DOHH2 (cell line): ENCODE results near the gene CADPS2.

Source experiments
- H3F3A ChIP-seq: fragments of 200-600 bp; sonication (generic), shearing (Covaris generic); 2 replicates; pipeline ENCODE4 v1.6.0; 2016; ENCODE audit warnings: antibody characterized with exemption, mild to moderate bottlenecking; ENCODE audit not compliant: control insufficient read depth, insufficient read depth
- H3K27ac ChIP-seq: fragments of 200-600 bp; sonication (generic); 2 replicates; pipeline ENCODE4 v1.5.1; 2014; ENCODE audit warnings: low read depth, mild to moderate bottlenecking, low read length, moderate library complexity
- H3K27me3 ChIP-seq: fragments of 200-600 bp; sonication (generic); 2 replicates; pipeline ENCODE4 v1.6.1; 2014; ENCODE audit warnings: mild to moderate bottlenecking, low read length, mixed read lengths; ENCODE audit not compliant: control insufficient read depth
- H3K36me3 ChIP-seq: fragments of 200-600 bp; sonication (generic); 2 replicates; pipeline ENCODE4 v1.6.1; 2014; ENCODE audit warnings: mild to moderate bottlenecking, low read length, moderate library complexity, mixed read lengths; ENCODE audit not compliant: control insufficient read depth
- H3K4me1 ChIP-seq: fragments of 200-600 bp; sonication (generic); 2 replicates; pipeline ENCODE4 v1.6.1; 2014; ENCODE audit warnings: mild to moderate bottlenecking, low read length, mixed read lengths; ENCODE audit not compliant: control insufficient read depth
- H3K4me2 ChIP-seq: fragments of 200-600 bp; sonication (generic); 2 replicates; pipeline ENCODE4 v1.6.0; 2014; ENCODE audit warnings: mild to moderate bottlenecking, low read length, moderate library complexity
- H3K4me3 ChIP-seq: fragments of 200-600 bp; sonication (generic); 2 replicates; pipeline ENCODE4 v1.5.1; 2014; ENCODE audit warnings: mild to moderate bottlenecking, low read length, mixed read lengths
- H3K79me2 ChIP-seq: fragments of 200-600 bp; sonication (generic); 2 replicates; pipeline ENCODE4 v1.6.1; 2014; ENCODE audit warnings: mild to moderate bottlenecking, low read length, mixed read lengths; ENCODE audit not compliant: control insufficient read depth
- H3K9me2 ChIP-seq: fragments of 200-600 bp; sonication (generic); replicated peaks from 2 replicates; pipeline ENCODE4 v1.6.1; 2014; ENCODE audit warnings: mild to moderate bottlenecking, low read length, mixed read lengths; ENCODE audit not compliant: control insufficient read depth
- H3K9me3 ChIP-seq: fragments of 200-600 bp; sonication (generic); 2 replicates; pipeline ENCODE4 v1.6.1; 2014; ENCODE audit warnings: antibody characterized with exemption, low read length, mixed read lengths; ENCODE audit not compliant: control insufficient read depth, insufficient read depth
- H4K20me1 ChIP-seq: fragments of 200-600 bp; sonication (generic); 2 replicates; pipeline ENCODE4 v1.6.0; 2014; ENCODE audit warnings: low read depth, mild to moderate bottlenecking, antibody characterized with exemption, low read length, moderate library complexity; ENCODE audit not compliant: control insufficient read depth, insufficient read depth
- EZH2phosphoT487 ChIP-seq: fragments of 200-600 bp; sonication (generic); IDR thresholded peaks from 2 replicates; pipeline ENCODE4 v1.6.1; 2017; ENCODE audit warnings: borderline replicate concordance, mild to moderate bottlenecking, antibody characterized with exemption, low read length, moderate library complexity, mixed read lengths
- TF ChIP-seq, protein P1 (sequence below): fragments of 200-600 bp; sonication (generic); IDR thresholded peaks from one replicate; pipeline ENCODE4 v1.5.1; 2014; ENCODE audit warnings: antibody characterized with exemption, mild to moderate bottlenecking, low read depth, low read length; ENCODE audit not compliant: poor library complexity, severe bottlenecking

The CADPS2 gene

DNA sequence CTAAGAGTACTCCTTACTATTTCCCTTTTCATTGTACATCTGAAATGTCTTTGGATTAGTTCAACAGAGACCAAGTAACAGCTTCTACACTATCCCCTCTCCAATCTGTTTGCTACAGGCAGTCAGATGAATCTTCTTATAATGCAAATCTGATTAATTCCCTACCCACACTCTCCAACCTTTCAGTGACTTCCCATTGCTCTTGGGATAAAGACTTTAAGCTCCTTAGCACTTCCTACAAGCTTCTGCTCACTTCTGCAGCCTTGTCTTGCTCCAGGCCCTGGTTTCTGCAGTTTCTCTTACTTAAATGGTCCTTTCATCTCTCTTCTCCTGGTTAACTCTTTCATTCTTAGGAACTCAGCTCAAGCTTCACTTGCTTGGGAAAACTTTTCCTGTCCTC is 516.5 kb downstream of the CADPS2 start:
- Histone ChIP-seq H3K27ac (no peak overlapping the region), H3K4me1 (no peaks in the 10 kb centered on the region), H3K9me2 (no peaks in the 10 kb centered on the region), H4K20me1 (no peaks in the 10 kb centered on the region), H3K79me2 (no peaks in the 10 kb centered on the region), H3K4me3 (no peak overlapping the region), H3K4me2 (no peak overlapping the region), H3F3A (no peaks in the 10 kb centered on the region), H3K27me3 (no peaks in the 10 kb centered on the region), H3K36me3 (no peaks in the 10 kb centered on the region), H3K9me3 (no peaks in the 10 kb centered on the region)
- TF ChIP-seq, protein P1, sequence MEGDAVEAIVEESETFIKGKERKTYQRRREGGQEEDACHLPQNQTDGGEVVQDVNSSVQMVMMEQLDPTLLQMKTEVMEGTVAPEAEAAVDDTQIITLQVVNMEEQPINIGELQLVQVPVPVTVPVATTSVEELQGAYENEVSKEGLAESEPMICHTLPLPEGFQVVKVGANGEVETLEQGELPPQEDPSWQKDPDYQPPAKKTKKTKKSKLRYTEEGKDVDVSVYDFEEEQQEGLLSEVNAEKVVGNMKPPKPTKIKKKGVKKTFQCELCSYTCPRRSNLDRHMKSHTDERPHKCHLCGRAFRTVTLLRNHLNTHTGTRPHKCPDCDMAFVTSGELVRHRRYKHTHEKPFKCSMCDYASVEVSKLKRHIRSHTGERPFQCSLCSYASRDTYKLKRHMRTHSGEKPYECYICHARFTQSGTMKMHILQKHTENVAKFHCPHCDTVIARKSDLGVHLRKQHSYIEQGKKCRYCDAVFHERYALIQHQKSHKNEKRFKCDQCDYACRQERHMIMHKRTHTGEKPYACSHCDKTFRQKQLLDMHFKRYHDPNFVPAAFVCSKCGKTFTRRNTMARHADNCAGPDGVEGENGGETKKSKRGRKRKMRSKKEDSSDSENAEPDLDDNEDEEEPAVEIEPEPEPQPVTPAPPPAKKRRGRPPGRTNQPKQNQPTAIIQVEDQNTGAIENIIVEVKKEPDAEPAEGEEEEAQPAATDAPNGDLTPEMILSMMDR = no peak
- TF ChIP-seq EZH2phosphoT487 = no peak

DNA sequence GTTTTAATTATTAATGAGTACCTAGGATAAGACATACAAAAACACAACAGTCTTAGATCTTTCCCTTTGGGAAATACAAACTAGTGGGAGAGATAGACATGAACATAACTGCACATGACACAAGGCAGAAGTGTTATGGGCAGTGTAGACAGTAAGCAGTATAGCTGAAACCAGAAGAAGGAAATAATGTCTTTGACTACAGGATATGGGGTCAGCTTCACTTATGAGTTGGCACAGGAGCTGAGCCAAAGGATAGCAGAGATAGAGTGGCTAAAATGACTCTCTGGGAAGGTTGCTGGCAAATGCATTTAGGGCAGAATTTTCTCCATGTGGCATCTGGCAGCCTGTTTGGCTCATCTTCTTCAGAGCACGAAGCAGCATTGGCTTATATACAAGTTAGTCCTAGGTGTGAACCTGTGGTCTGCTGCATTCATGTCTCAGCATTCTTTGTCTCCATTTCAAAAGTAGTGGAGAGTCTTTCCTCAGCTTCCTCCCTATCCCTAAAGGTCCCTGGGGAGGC is 521.4 kb downstream of the CADPS2 start:
- no peak for TF ChIP-seq EZH2phosphoT487
- H4K20me1 ChIP-seq = no peaks in the 10 kb centered on the region
- H3K79me2 ChIP-seq = no peaks in the 10 kb centered on the region
- no peaks in the 10 kb centered on the region for H3K27me3 ChIP-seq
- H3K9me3 ChIP-seq = no peaks in the 10 kb centered on the region
- H3F3A ChIP-seq = no peaks in the 10 kb centered on the region
- H3K4me1 ChIP-seq = no peaks in the 10 kb centered on the region
- H3K27ac ChIP-seq = no peak overlapping the region
- no peak overlapping the region for H3K4me2 ChIP-seq
- H3K36me3 ChIP-seq = no peaks in the 10 kb centered on the region
- H3K4me3 ChIP-seq = no peak overlapping the region
- H3K9me2 ChIP-seq = no peaks in the 10 kb centered on the region

DNA sequence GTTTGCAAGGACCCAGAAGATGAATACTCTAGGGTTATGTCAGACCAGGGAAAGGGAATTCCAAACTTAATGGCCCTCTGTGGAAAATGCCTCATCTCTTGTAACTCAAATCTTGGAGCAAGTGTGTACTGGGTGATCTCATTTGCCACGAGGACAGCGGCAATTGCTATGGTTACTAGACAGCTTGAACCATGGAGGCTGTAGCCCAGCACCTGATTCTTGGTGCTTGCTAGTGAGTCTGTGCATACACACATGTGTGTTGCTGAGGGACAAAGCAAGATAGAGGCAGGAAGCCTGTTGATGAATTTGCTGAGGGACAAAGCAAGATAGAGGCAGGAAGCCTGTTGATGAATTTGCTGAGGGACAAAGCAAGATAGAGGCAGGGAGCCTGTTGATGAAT is 523.1 kb downstream of the CADPS2 start:
- Histone ChIP-seq H3K27me3 (no peaks in the 10 kb centered on the region), H3K27ac (no peak overlapping the region), H3K9me2 (no peaks in the 10 kb centered on the region), H3K9me3 (no peaks in the 10 kb centered on the region), H3K4me2 (no peak overlapping the region), H3K4me1 (no peaks in the 10 kb centered on the region), H3K79me2 (no peaks in the 10 kb centered on the region), H3K36me3 (no peaks in the 10 kb centered on the region), H3F3A (no peaks in the 10 kb centered on the region), H4K20me1 (no peaks in the 10 kb centered on the region), H3K4me3 (no peak overlapping the region)
- TF ChIP-seq, protein P1 = no peak
- no peak for TF ChIP-seq EZH2phosphoT487

DNA sequence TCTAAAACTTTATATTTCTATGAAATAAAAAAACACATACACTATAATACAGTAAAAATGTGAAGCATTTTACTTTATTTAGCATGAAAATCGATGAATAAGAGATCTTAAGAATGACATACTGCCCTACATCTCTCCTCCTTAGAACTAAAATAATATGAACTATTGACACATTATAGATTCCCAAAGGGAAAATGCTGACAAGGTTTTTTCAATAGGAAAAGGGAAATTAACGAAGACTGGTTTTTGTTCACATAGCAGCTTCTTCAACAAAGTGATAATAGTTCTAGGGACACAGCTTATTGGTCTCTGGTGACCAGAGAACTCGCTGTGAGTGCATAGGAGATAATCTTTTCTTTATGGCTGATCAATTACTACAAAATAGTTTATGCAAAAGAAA is 523.8 kb downstream of the CADPS2 start:
- no peaks in the 10 kb centered on the region for H4K20me1 ChIP-seq
- no peaks in the 10 kb centered on the region for H3K4me1 ChIP-seq
- no peak overlapping the region for H3K4me3 ChIP-seq
- no peaks in the 10 kb centered on the region for H3K27me3 ChIP-seq
- TF ChIP-seq, protein P1 = no peak
- TF ChIP-seq EZH2phosphoT487 = no peak
- H3K9me3 ChIP-seq = no peaks in the 10 kb centered on the region
- no peaks in the 10 kb centered on the region for H3K36me3 ChIP-seq
- H3K9me2 ChIP-seq = no peaks in the 10 kb centered on the region
- H3K79me2 ChIP-seq = no peaks in the 10 kb centered on the region
- no peaks in the 10 kb centered on the region for H3F3A ChIP-seq
- H3K4me2 ChIP-seq = no peak overlapping the region
- H3K27ac ChIP-seq = no peak overlapping the region
